PC-3 (cell line): Measurements from ENCODE around the gene GMDS.

Experiments
- EZH2 ChIP-seq: fragments of 300-600 bp; sonication (generic); IDR thresholded peaks from one replicate; pipeline ENCODE4 v1.6.1; 2017; ENCODE audit warnings: antibody characterized with exemption, mild to moderate bottlenecking, low read length; ENCODE audit not compliant: unreplicated experiment
- TF ChIP-seq, protein P1 (sequence below): fragments of 300-600 bp; sonication (generic); conservative IDR thresholded peaks from 2 replicates; pipeline ENCODE4 v1.5.1; 2017; ENCODE audit warnings: antibody characterized with exemption, low read depth, mild to moderate bottlenecking, low read length

- TF ChIP-seq, protein P1, sequence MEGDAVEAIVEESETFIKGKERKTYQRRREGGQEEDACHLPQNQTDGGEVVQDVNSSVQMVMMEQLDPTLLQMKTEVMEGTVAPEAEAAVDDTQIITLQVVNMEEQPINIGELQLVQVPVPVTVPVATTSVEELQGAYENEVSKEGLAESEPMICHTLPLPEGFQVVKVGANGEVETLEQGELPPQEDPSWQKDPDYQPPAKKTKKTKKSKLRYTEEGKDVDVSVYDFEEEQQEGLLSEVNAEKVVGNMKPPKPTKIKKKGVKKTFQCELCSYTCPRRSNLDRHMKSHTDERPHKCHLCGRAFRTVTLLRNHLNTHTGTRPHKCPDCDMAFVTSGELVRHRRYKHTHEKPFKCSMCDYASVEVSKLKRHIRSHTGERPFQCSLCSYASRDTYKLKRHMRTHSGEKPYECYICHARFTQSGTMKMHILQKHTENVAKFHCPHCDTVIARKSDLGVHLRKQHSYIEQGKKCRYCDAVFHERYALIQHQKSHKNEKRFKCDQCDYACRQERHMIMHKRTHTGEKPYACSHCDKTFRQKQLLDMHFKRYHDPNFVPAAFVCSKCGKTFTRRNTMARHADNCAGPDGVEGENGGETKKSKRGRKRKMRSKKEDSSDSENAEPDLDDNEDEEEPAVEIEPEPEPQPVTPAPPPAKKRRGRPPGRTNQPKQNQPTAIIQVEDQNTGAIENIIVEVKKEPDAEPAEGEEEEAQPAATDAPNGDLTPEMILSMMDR = no peak
- TF ChIP-seq EZH2 = no peak
Measured at GRCh38 chr6:1867197-1867596, 378.2 kb downstream of the GMDS start.
